IMR-90 (cell line): ENCODE data around the gene TRABD2A.

Experiments used
- BHLHE40 ChIP-seq: fragments of 150-350 bp; IDR thresholded peaks from 2 replicates; pipeline ENCODE4 v1.6.1; 2016; ENCODE audit warnings: mild to moderate bottlenecking, low read depth, low read length
- CEBPB ChIP-seq: IDR thresholded peaks from 2 replicates; pipeline ENCODE4 v1.6.1; 2012; ENCODE audit warnings: low read depth, low read length, improper control_type of control experiment
- CHD1 ChIP-seq: IDR thresholded peaks from 2 replicates; pipeline ENCODE4 v1.6.1; 2012; ENCODE audit warnings: low read depth, low read length, improper control_type of control experiment
- MAFK ChIP-seq: IDR thresholded peaks from 2 replicates; pipeline ENCODE4 v1.6.1; 2012; ENCODE audit warnings: low read depth, low read length, improper control_type of control experiment
- MAZ ChIP-seq: IDR thresholded peaks from 2 replicates; pipeline ENCODE4 v1.6.1; 2012; ENCODE audit warnings: low read depth, mild to moderate bottlenecking, low read length, improper control_type of control experiment, moderate library complexity, borderline replicate concordance
- MXI1 ChIP-seq: IDR thresholded peaks from 2 replicates; pipeline ENCODE4 v1.6.1; 2012; ENCODE audit warnings: low read depth, mild to moderate bottlenecking, low read length, moderate library complexity, borderline replicate concordance
- NFE2L2 ChIP-seq: fragments of 150-350 bp; IDR thresholded peaks from 2 replicates; pipeline ENCODE4 v1.6.1; 2016; ENCODE audit warnings: low read depth, mild to moderate bottlenecking, low read length
- POLR2A ChIP-seq: IDR thresholded peaks from 2 replicates; pipeline ENCODE4 v1.6.1; 2012; ENCODE audit warnings: mild to moderate bottlenecking, low read depth, low read length
- RAD21 ChIP-seq: IDR thresholded peaks from 2 replicates; pipeline ENCODE4 v1.6.1; 2012; ENCODE audit warnings: low read length, improper control_type of control experiment
- SMC3 ChIP-seq: fragments of 150-350 bp; IDR thresholded peaks from 2 replicates; pipeline ENCODE4 v1.6.1; 2016; ENCODE audit warnings: low read depth, mild to moderate bottlenecking, antibody characterized with exemption, low read length, moderate library complexity
- TF ChIP-seq, protein P1 (sequence below): conservative IDR thresholded peaks from 2 replicates; pipeline ENCODE4 v1.5.1; 2012; ENCODE audit warnings: mild to moderate bottlenecking, low read depth, low read length, improper control_type of control experiment

GRCh38 chr2:84776011-84776410, 104.9 kb downstream of the TRABD2A start:
- TF ChIP-seq MAZ (no peak), MXI1 (no peak), CEBPB (no peak), POLR2A (no peak), NFE2L2 (no peak), BHLHE40 (no peak), RAD21 (no peak), CHD1 (no peak), MAFK (no peak), SMC3 (no peak)
- TF ChIP-seq, protein P1, sequence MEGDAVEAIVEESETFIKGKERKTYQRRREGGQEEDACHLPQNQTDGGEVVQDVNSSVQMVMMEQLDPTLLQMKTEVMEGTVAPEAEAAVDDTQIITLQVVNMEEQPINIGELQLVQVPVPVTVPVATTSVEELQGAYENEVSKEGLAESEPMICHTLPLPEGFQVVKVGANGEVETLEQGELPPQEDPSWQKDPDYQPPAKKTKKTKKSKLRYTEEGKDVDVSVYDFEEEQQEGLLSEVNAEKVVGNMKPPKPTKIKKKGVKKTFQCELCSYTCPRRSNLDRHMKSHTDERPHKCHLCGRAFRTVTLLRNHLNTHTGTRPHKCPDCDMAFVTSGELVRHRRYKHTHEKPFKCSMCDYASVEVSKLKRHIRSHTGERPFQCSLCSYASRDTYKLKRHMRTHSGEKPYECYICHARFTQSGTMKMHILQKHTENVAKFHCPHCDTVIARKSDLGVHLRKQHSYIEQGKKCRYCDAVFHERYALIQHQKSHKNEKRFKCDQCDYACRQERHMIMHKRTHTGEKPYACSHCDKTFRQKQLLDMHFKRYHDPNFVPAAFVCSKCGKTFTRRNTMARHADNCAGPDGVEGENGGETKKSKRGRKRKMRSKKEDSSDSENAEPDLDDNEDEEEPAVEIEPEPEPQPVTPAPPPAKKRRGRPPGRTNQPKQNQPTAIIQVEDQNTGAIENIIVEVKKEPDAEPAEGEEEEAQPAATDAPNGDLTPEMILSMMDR: no peak
